ENCODE data around the gene PLAAT4. TPM values are rescaled to one million over a fixed set of nuclear protein-coding genes. Genes with fewer than 3 reads are reported as not detected.

PLAAT4 gene
- total and polyA plus RNA-seq, 2 of the 8 experiments (the other 6 are each of a cell fraction or from before 2014, with no cell fraction given): 2.8 to 4.1 TPM

DNA sequence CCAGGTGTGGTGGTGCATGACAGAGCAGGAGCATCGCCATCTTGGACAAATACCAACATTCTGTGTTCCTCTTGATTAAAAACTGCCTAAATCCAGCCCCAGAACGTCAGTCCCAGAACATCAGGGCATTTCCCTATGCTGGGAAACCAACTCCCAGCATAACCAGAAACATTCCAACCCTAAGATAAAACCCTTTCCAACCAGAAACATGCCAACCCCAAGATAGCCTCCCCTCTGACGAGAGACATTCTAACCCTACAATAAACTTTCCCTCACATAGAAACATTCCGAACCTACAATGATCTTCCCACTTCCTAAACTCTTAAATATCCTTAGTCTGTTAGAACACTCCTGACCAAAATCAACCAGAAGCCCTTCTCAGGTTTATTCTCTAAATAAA lies 11.6 kb downstream of the PLAAT4 start (continued):
- TF ChIP-seq SRF (IDR thresholded peaks at IDR 0.05; ENCODE audit: low read depth, low read length): no peak
- no peak for TF ChIP-seq CHD7 (IDR thresholded peaks at IDR 0.05; ENCODE audit: insufficient replicate concordance, low read length)
- no peak for TF ChIP-seq KDM1A (IDR thresholded peaks at IDR 0.05; ENCODE audit: borderline replicate concordance, low read length)
- TF ChIP-seq SP1 (IDR thresholded peaks at IDR 0.05; ENCODE audit: low read depth, low read length): no peak
- no peak for TF ChIP-seq KDM5A (IDR thresholded peaks at IDR 0.05; ENCODE audit: low read length)

Data from H1 (cell line).